Measurements from ENCODE around the gene BYSL. TPM values are rescaled to one million over a fixed set of nuclear protein-coding genes. Genes with fewer than 3 reads are reported as not detected.
A peak's percentile ranks its signal among the peaks of the same experiment; 100 is the strongest.
"Not testable (repeated sequence)": the region's sequence is repeated elsewhere in the genome, so short reads cannot be mapped to it uniquely, and the experiment has no call there.

The BYSL gene
- total and polyA plus RNA-seq, 4 experiments from 2014 or later: 3.1 to 9.2 (median 6.1) TPM

DNA sequence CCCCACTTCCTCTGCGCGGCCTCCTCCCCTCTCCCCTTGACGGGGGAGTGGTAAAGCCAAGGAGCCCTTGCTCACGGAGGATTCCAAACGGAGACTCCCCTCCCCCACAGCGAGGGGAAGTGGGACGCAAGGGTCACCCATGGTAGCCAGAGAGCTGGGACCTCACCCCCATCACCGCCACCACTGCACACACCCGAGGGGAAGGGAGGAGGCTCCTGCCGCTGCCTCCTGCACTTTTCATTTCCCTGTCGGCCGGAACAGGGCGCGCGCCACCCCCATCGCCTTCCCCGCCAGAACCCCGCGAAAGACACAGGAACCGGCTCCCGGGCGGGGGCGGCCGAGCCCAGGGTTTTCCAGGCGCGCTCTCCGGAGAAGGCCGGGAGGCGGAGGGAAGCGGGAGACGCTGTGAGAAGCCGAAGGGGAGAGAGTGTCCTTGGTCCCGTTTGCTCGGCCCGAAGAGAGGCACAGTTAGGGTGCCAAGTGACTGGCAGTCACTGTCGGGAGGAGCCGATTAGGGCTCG, 19.5 kb downstream of the BYSL start:
- Histone ChIP-seq H3K4me1 (ENCODE audit: insufficient read depth, low read length) (peaks cover 81% of the 10 kb centered on the region), H3K4me3 (ENCODE audit: low read length in 2 of 2) (peak overlapping the region; percentile 75 to 76), H3K27ac (ENCODE audit: low read depth, low read length) (peak overlapping the region; percentile 80), H3K27me3 (ENCODE audit: insufficient read depth, low read length) (no peaks in the 10 kb centered on the region), H3K9me3 (ENCODE audit: control insufficient read depth in 1 of 2, low read length in 2 of 2) (no peaks in the 10 kb centered on the region), H3K36me3 (ENCODE audit: insufficient read depth, low read length) (peaks cover 14% of the 10 kb centered on the region)
- ChIA-PET POLR2A (ENCODE audit: partially characterized antibody) (interaction anchor here (1.0 to 11.6 kb wide), 11 partner anchors 12 to 274 kb away, joined by 3 to 280 read pairs (median 5); partner anchors contain the start of genes BYSL, MED20 and TAF8), CTCF (ENCODE audit: partially characterized antibody) (interaction anchor here (1.0 to 13.1 kb wide), 5 partner anchors 9 to 102 kb away, joined by 3 to 169 read pairs (median 3); partner anchors contain the start of genes BYSL and MED20)
- peak overlapping the region; percentile 85 to 96 (median 93) for H3K27ac Mint-ChIP-seq
- DNase-seq: peak; percentile 41 to 73 (median 53)
- H3K36me3 Mint-ChIP-seq: peaks cover 9 to 34% of the 10 kb centered on the region in 2 donors
- no peaks in the 10 kb centered on the region for H3K27me3 Mint-ChIP-seq
- intact Hi-C loops (cut with micrococcal nuclease): loop anchor here (1.0 kb wide), 2 partner anchors 103 to 154 kb away; partner anchors contain the start of gene TOMM6
- H3K9me3 Mint-ChIP-seq: no peaks in the 10 kb centered on the region
- H3K4me1 Mint-ChIP-seq: peaks cover 53 to 84% (median 65%) of the 10 kb centered on the region in 4 donors
- peak overlapping the region; percentile 83 to 99 (median 95) for H3K4me3 Mint-ChIP-seq

DNA sequence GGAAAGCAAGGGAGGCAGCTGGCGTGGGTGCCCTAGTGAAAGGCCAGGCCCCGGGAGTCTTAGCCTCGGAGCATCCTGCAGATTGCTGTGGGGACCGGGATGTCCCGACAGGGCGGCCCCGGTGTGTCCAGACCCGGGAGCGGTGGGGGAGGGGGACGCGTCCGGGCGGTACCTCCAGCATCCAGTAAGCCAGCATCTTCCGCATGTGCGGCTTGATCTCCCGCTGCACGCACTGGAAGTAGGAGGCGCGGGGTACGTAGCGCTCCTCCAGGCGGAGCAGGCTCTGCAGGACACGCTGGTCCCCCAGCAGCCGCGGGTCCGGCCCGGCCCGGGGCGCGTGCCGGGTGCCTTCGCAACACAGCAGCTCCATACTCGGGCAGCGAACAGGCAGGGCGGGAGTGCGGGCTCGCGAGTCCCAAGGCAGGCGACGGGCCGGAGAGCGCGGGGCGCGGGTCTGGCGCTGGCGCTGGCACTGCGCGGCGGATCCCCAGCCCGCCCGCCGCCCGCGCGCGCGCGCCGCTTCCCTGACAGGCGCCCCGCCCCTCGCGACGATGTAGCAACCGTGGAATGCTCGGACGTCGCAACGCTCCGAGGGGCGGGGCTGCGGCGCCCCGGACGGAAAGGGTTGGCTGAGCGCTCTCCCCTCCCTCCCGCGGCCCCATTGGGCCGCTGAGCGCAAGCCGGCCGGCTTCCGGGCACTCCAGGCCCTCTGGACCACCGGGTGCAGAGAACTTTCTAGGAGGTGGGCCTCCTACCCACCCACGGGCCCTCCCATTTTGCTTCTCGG, 20.2 kb downstream of the BYSL start, which contains the start of gene CCND3:
TSS of gene CCND3 (minus strand) at position 529 of the 787 bp plus-strand sequence. CDS start at position 370, 159 bp downstream.
- peak within 1 kb of the TSS; percentile 83 to 99 (median 95) for H3K4me3 Mint-ChIP-seq
- H3K4me1 ChIP-seq (ENCODE audit: insufficient read depth, low read length): peaks cover 77% of the 10 kb centered on the region
- H3K27ac ChIP-seq (ENCODE audit: low read depth, low read length): peak within 1 kb of the TSS; percentile 80
- peak; percentile 77 to 86 (median 79) for DNase-seq
- peaks cover 12% of the 10 kb centered on the region for H3K36me3 ChIP-seq (ENCODE audit: insufficient read depth, low read length)
- no peaks in the 10 kb centered on the region for H3K9me3 Mint-ChIP-seq
- H3K9me3 ChIP-seq (ENCODE audit: control insufficient read depth in 1 of 2, low read length in 2 of 2): no peaks in the 10 kb centered on the region
- H3K4me3 ChIP-seq (ENCODE audit: low read length in 2 of 2): peak within 1 kb of the TSS; percentile 75 to 76
- ChIA-PET POLR2A (ENCODE audit: partially characterized antibody) (interaction anchor here (1.0 to 11.6 kb wide), 11 partner anchors 11 to 155 kb away, joined by 3 to 280 read pairs (median 6); partner anchors contain the start of genes BYSL, MED20 and TAF8), CTCF (ENCODE audit: partially characterized antibody) (interaction anchor here (0.7 to 13.1 kb wide), 5 partner anchors 11 to 102 kb away, joined by 3 to 169 read pairs (median 3); partner anchors contain the start of genes BYSL and MED20)
- H3K27me3 Mint-ChIP-seq: no peaks in the 10 kb centered on the region
- H3K4me1 Mint-ChIP-seq: peaks cover 48 to 80% (median 61%) of the 10 kb centered on the region in 4 donors
- intact Hi-C loops (cut with micrococcal nuclease): loop anchor here (1.0 kb wide), 2 partner anchors 103 to 154 kb away; partner anchors contain the start of gene TOMM6
- H3K36me3 Mint-ChIP-seq: peaks cover 3 to 27% of the 10 kb centered on the region in 2 donors
- peak within 1 kb of the TSS; percentile 91 to 96 (median 93) for H3K27ac Mint-ChIP-seq
- H3K27me3 ChIP-seq (ENCODE audit: insufficient read depth, low read length): no peaks in the 10 kb centered on the region

DNA sequence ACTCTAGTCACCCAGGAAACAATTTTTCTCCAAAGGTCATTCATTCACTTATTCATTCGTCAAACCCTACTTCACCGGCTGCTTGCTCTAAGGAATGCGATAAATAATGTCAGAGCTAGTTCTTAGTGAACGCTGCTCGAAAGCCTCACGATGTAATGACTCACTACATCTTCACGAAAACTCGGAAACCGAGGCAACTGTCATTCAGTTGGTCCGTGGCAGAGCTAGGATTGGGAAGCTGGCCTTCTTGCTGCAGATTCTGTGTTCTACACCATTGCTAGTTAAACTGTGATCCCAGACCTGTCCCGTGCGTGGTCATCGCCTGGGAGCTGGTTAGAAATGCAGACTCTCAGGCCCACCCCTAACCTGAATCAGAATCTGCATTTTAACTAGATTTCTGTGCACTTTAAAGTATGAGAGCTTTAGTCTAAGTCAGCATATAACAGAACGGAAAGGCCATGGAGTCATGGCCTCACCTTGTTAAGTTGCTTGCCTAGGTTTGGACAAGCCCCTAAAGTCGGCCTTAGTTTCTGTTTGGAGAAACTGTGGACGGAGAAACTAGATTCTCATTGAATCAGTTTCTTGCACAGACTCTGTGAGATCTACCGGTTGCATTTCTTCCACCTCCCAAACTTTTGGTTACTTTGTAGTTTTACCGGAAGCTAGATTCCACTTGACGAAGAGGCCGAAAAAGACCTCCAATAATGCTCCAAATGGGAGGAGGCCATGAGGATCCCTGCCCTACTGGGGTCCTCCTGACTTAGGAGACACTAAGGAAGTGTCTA, 21.0 kb downstream of the BYSL start:
- Mint-ChIP-seq H3K27me3 (no peaks in the 10 kb centered on the region), H3K4me1 (peaks cover 43 to 74% (median 57%) of the 10 kb centered on the region in 4 donors), H3K9me3 (no peaks in the 10 kb centered on the region), H3K36me3 (peaks cover 1 to 22% of the 10 kb centered on the region in 2 donors), H3K4me3 (peak overlapping the region; percentile 82 to 95 (median 88)), H3K27ac (peak overlapping the region; percentile 73 to 94 (median 91))
- intact Hi-C loops (cut with micrococcal nuclease): no loop called here
- H3K27me3 ChIP-seq (ENCODE audit: insufficient read depth, low read length): no peaks in the 10 kb centered on the region
- H3K9me3 ChIP-seq (ENCODE audit: control insufficient read depth in 1 of 2, low read length in 2 of 2): no peaks in the 10 kb centered on the region
- ChIA-PET CTCF (ENCODE audit: partially characterized antibody) (interaction anchor here (0.6 to 13.1 kb wide), 7 partner anchors 13 to 101 kb away, joined by 3 to 169 read pairs (median 3); partner anchors contain the start of genes BYSL and MED20), POLR2A (ENCODE audit: partially characterized antibody) (interaction anchor here (0.7 to 11.6 kb wide), 7 partner anchors 11 to 155 kb away, joined by 4 to 280 read pairs (median 9); partner anchors contain the start of genes BYSL, MED20, TAF8 and TOMM6)
- H3K36me3 ChIP-seq (ENCODE audit: insufficient read depth, low read length): peaks cover 4% of the 10 kb centered on the region
- peak overlapping the region; percentile 45 to 53 for H3K4me3 ChIP-seq (ENCODE audit: low read length in 2 of 2)
- peaks cover 73% of the 10 kb centered on the region for H3K4me1 ChIP-seq (ENCODE audit: insufficient read depth, low read length)
- H3K27ac ChIP-seq (ENCODE audit: low read depth, low read length): peak overlapping the region; percentile 80
- DNase-seq: peak in 1 of 5 donors; percentile 73

DNA sequence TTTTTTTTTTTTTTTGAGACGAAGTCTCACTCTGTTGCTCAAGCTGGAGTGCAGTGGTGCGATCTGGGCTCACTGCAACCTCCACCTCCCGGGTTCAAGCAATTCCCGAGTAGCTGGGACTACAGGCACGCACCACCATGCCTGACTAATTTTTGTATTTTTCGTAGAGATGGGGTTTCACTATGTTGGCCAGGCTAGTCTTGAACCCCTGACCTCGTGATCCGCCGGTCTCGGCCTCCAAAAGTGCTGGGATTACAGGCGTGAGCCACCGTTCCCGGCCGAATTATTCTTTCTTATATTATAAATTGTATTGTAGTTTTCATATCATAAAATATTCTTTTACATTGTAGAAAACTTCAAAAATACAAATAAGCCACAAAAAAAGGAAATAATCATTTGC, 21.6 kb downstream of the BYSL start:
- peaks cover 73% of the 10 kb centered on the region for H3K4me1 ChIP-seq (ENCODE audit: insufficient read depth, low read length)
- H3K9me3 Mint-ChIP-seq; H3K4me3 ChIP-seq (ENCODE audit: low read length in 2 of 2); H3K27me3 ChIP-seq (ENCODE audit: insufficient read depth, low read length); DNase-seq; intact Hi-C loops (cut with micrococcal nuclease); H3K27me3 Mint-ChIP-seq; H3K9me3 ChIP-seq (ENCODE audit: control insufficient read depth in 1 of 2, low read length in 2 of 2); H3K36me3 ChIP-seq (ENCODE audit: insufficient read depth, low read length): not testable (repeated sequence)
- ChIA-PET POLR2A (ENCODE audit: partially characterized antibody) (interaction anchor here (0.7 to 11.6 kb wide), 4 partner anchors 12 to 155 kb away, joined by 4 to 280 read pairs (median 16); partner anchors contain the start of genes BYSL, MED20, TAF8 and TOMM6), CTCF (ENCODE audit: partially characterized antibody) (interaction anchor here (0.6 to 13.1 kb wide), 6 partner anchors 8 to 100 kb away, joined by 3 to 169 read pairs (median 4); partner anchors contain the start of genes BYSL and MED20)
- Mint-ChIP-seq H3K36me3 (peaks cover 5 to 22% of the 10 kb centered on the region in 2 donors), H3K4me3 (peak overlapping the region in 6 of 8 donors; percentile 83 to 95 (median 88)), H3K4me1 (peaks cover 43 to 74% (median 57%) of the 10 kb centered on the region in 4 donors), H3K27ac (peak overlapping the region in 4 of 7 donors; percentile 29 to 91 (median 80))
- H3K27ac ChIP-seq (ENCODE audit: low read depth, low read length): peak overlapping the region; percentile 80

DNA sequence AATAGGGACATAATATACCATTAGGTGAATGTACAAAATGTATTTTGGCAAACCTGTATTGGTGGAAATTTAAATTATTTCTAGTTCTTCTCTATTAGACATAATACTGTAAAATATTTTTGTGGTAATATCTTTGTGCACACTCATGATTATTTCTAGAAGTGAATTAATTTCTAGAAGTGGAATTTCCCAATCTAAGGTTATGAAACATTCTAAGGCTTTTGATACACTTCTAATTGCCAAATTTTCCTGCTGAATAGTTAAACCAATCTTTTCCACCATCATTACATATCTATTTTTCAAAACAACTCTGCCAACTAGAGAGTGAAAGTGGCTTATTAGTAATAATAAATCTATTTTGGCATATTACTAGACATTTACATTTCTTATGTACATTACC, 22.2 kb downstream of the BYSL start:
- H3K9me3 Mint-ChIP-seq: no peaks in the 10 kb centered on the region
- no peaks in the 10 kb centered on the region for H3K27me3 Mint-ChIP-seq
- peaks cover 71% of the 10 kb centered on the region for H3K4me1 ChIP-seq (ENCODE audit: insufficient read depth, low read length)
- POLR2A ChIA-PET (ENCODE audit: partially characterized antibody): interaction anchor here (11.6 kb wide), 1 partner anchor 102 kb away, joined by 280 read pairs; the partner anchor contains the start of gene TAF8
- peaks cover 8 to 20% of the 10 kb centered on the region in 2 donors for H3K36me3 Mint-ChIP-seq
- H3K27ac Mint-ChIP-seq: peak overlapping the region in 3 of 7 donors; percentile 65 to 86 (median 86)
- no peaks in the 10 kb centered on the region for H3K9me3 ChIP-seq (ENCODE audit: control insufficient read depth in 1 of 2, low read length in 2 of 2)
- no peak for DNase-seq
- CTCF ChIA-PET (ENCODE audit: partially characterized antibody): interaction anchor here (1.0 to 13.1 kb wide), 5 partner anchors 9 to 100 kb away, joined by 3 to 169 read pairs (median 3); partner anchors contain the start of genes BYSL and MED20
- H3K36me3 ChIP-seq (ENCODE audit: insufficient read depth, low read length): no peaks in the 10 kb centered on the region
- H3K27me3 ChIP-seq (ENCODE audit: insufficient read depth, low read length): no peaks in the 10 kb centered on the region
- no peak overlapping the region for H3K27ac ChIP-seq (ENCODE audit: low read depth, low read length)
- no peak overlapping the region for H3K4me3 ChIP-seq (ENCODE audit: low read length in 2 of 2)
- H3K4me1 Mint-ChIP-seq: peaks cover 41 to 73% (median 55%) of the 10 kb centered on the region in 4 donors
- intact Hi-C loops (cut with micrococcal nuclease): no loop called here
- H3K4me3 Mint-ChIP-seq: peak overlapping the region in 2 of 8 donors; percentile 30 to 36

DNA sequence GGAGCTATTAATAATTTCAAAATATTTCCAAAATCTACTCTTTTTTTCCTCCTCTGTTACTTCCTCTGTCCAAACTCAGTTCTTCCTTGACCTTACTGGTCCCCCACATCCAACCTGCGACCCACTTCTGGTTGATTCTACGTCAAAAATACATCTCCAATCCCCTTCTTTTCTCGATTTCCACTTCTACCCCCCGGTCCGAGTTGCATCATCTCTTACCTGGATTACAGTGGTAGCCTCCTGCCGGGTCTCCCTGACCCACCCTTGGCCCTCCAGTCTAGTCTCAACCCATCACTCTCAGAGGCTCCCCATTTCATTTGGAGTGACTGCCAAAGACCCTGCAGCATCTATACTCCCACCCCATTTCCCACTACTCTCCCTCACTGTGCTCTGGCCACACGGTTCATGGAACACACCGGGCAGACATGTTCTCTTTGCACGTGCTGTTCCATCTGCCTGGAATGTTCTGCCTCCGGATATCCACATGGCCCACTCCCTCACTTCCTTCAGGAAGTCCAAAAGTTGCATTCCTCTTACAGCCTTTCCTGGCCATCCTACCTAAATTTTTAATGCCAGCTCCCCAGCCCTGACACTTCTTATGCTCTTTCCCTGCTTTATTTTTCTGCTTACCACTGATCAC, 26.4 kb downstream of the BYSL start:
- Mint-ChIP-seq H3K4me3 (peak overlapping the region in 4 of 8 donors; percentile 15 to 45 (median 24)), H3K27me3 (no peaks in the 10 kb centered on the region), H3K27ac (peak overlapping the region in 5 of 7 donors; percentile 19 to 91 (median 65)), H3K36me3 (peaks cover 18 to 22% of the 10 kb centered on the region in 2 donors), H3K9me3 (no peaks in the 10 kb centered on the region), H3K4me1 (peaks cover 24 to 60% (median 41%) of the 10 kb centered on the region in 4 donors)
- DNase-seq: no peak
- ChIA-PET CTCF (ENCODE audit: partially characterized antibody) (interaction anchor here (1.5 kb wide), 1 partner anchor 24 kb away, joined by 3 read pairs; no protein-coding TSS in a partner anchor), POLR2A (ENCODE audit: partially characterized antibody) (interaction anchor here (0.6 to 1.2 kb wide), 2 partner anchors 30 to 98 kb away, joined by 3 read pairs; no protein-coding TSS in a partner anchor)
- Histone ChIP-seq H3K4me1 (ENCODE audit: insufficient read depth, low read length) (peaks cover 61% of the 10 kb centered on the region), H3K36me3 (ENCODE audit: insufficient read depth, low read length) (no peaks in the 10 kb centered on the region), H3K27ac (ENCODE audit: low read depth, low read length) (no peak overlapping the region), H3K4me3 (ENCODE audit: low read length in 2 of 2) (no peak overlapping the region), H3K9me3 (ENCODE audit: control insufficient read depth in 1 of 2, low read length in 2 of 2) (no peaks in the 10 kb centered on the region), H3K27me3 (ENCODE audit: insufficient read depth, low read length) (no peaks in the 10 kb centered on the region)
- intact Hi-C loops (cut with micrococcal nuclease): no loop called here

Data from CD4-positive, alpha-beta memory T cell (primary cell).